ES-I3 (cell line): ENCODE data around the gene INAVA.

Experiments
- H3K36me3 ChIP-seq: 2 replicates; pipeline ENCODE4 v1.6.1; 2013; ENCODE audit warnings: mild to moderate bottlenecking, low read length, control low read depth, moderate library complexity; ENCODE audit not compliant: insufficient read depth
- H3K4me1 ChIP-seq: 2 replicates; pipeline ENCODE4 v1.6.1; 2013; ENCODE audit warnings: mild to moderate bottlenecking, control low read depth, low read length; ENCODE audit not compliant: insufficient read depth
- H3K9ac ChIP-seq: 2 replicates; pipeline ENCODE4 v1.6.1; 2013; ENCODE audit warnings: low read depth, mild to moderate bottlenecking, low read length, moderate library complexity
- H3K9me3 ChIP-seq: 2 replicates; pipeline ENCODE4 v1.6.1; 2013; ENCODE audit warnings: mild to moderate bottlenecking, low read length, moderate library complexity; ENCODE audit not compliant: control insufficient read depth, insufficient read depth

The INAVA gene

DNA sequence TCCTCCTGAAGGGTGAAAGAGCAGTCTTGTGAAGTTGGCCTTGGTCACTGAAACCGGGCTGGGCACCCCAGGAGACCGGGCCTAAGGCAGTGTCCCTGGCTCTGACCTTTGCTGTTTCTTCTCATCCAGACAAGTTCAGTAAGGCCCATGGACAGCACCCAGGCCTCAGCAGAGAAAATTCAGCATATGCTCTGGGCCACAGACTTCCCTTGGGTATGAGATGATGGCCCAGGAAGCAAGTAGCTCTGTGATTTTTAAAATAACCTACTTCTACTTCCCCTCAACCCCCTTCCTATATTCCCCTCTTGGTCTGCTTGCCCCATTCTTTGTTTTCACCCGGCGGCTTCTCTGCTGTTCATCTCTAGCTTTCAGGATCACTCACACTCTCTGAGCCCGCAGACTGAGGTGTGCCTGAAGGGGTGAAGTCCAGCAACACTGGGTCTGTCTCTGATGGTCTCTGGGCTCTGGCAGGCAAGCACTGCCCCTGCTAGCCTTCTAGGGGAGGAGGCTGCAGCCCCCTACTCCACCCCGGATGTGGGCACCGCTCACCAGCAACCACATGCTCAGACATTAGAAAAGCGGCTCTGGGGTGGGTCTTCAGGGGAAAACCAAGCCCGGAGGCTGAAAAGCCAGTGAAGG lies 24.8 kb upstream of the INAVA start:
- Histone ChIP-seq H3K9me3 (no peaks in the 10 kb centered on the region), H3K4me1 (peaks cover 7% of the 10 kb centered on the region), H3K36me3 (no peaks in the 10 kb centered on the region), H3K9ac (no peak overlapping the region)

DNA sequence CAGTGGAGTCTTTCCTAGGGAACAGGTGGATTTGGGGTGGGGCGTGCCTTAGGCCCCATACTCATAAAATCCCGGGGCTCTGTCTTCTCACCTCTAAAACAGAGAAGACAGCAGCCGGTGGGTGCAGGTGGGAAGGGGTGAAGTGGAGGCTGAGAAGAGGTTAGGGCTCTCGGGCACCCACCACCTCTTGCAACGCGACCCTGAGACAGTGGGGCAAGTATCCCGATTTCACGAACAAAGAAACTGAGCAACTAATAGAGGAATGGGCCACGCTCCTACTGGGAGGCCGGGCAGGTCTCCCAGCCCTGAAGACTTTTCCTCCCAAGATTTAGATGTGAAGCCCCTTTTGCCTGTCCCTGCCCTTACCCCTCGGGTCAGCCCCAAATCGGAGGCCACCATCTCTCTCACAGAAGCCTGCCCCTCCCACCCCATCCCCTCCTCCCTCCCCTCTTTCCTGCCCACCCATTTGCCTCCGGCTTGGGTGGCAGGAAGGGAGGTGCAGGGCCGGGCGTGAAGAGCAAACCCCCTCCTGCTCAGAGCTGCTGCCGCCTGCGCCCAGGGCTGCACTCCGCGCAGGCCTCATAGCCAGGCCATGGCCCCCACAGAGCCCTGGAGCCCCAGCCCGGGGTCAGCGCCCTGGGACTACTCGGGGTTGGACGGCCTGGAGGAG lies 22.1 kb upstream of the INAVA start, which contains the start of gene GPR25:
GPR25 (plus strand) TSS at position 536 of the 670 bp plus-strand sequence; CDS start at position 593, 57 bp downstream.
- Histone ChIP-seq H3K9me3 (no peaks in the 10 kb centered on the region), H3K9ac (no peak within 1 kb of the TSS), H3K4me1 (no peaks in the 10 kb centered on the region), H3K36me3 (no peaks in the 10 kb centered on the region)

DNA sequence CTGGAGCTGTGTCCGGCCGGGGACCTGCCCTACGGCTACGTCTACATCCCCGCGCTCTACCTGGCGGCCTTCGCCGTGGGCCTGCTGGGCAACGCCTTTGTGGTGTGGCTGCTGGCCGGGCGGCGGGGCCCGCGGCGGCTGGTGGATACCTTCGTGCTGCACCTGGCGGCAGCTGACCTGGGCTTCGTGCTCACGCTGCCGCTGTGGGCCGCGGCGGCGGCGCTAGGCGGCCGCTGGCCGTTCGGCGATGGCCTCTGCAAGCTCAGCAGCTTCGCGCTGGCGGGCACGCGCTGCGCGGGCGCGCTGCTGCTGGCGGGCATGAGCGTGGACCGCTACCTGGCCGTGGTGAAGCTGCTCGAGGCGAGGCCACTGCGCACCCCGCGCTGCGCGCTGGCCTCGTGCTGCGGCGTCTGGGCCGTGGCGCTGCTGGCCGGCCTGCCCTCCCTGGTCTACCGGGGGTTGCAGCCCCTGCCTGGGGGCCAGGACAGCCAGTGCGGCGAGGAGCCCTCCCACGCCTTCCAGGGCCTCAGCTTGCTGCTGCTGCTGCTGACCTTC lies 21.5 kb upstream of the INAVA start:
- no peaks in the 10 kb centered on the region for H3K4me1 ChIP-seq
- no peaks in the 10 kb centered on the region for H3K9me3 ChIP-seq
- H3K36me3 ChIP-seq, result no peaks in the 10 kb centered on the region
- no peak overlapping the region for H3K9ac ChIP-seq

DNA sequence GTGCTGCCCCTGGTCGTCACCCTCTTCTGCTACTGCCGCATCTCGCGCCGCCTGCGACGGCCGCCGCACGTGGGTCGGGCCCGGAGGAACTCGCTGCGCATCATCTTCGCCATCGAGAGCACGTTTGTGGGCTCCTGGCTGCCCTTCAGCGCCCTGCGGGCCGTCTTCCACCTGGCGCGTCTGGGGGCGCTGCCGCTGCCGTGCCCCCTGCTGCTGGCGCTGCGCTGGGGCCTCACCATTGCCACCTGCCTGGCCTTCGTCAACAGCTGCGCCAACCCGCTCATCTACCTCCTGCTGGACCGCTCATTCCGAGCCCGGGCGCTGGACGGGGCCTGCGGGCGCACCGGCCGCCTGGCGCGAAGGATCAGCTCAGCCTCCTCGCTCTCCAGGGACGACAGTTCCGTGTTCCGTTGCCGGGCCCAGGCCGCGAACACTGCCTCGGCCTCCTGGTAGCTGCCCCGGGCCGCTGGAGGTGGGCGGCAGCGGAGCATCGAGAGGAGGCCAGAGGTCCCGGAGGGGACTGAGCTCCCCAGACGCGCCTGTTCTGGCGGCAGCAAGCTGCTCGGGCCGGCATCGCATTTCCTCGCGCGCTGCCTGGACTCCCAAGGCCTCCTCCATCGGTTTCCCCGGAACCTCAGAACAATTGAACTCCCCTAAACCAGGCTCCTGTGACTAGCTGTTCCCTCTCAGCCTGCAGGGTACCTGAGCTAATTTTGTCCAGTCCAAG lies 20.9 kb upstream of the INAVA start:
- Histone ChIP-seq H3K36me3 (no peaks in the 10 kb centered on the region), H3K9me3 (no peaks in the 10 kb centered on the region), H3K9ac (no peak overlapping the region), H3K4me1 (no peaks in the 10 kb centered on the region)

DNA sequence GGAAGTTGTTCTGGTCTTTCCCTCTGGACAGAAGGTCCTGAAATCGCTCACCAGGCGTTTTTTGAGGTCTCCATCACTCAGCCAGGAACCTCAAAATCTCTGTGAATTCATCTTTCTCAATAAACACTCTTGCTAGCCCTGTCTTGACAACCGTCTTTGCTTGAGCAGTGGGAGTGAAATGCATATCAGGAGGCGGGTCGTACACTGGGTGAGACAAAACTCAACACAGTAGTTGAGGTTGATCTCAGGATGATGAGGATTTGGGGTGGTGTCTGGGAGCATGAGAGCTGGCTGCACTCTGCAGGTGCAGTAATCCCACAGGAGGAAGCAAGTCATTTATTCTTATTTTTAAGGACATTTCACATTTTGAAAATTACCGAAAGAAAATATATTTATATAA lies 20.0 kb upstream of the INAVA start:
- Histone ChIP-seq H3K9me3 (no peaks in the 10 kb centered on the region), H3K4me1 (no peaks in the 10 kb centered on the region), H3K36me3 (no peaks in the 10 kb centered on the region), H3K9ac (no peak overlapping the region)

DNA sequence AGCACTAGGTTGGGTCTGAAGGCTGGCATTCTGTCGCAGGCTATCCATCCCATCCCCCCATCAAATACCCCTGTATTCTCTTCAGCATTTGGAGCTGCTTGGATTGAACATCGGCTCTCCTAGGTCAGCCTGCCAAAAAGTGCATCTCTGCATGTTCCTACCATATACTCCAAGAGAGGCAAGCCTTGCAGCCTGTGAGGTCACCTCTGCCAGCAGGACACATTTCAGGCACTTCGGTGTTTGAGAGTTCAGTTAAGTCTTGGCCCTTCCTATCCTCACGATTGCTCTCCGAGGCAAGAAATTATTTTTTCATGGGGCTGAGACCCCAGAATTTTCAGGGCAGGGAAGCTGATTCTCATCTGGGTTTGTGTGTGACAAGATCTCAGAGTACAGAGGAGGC lies 19.3 kb upstream of the INAVA start:
- H3K9ac ChIP-seq, result no peak overlapping the region
- H3K36me3 ChIP-seq, result no peaks in the 10 kb centered on the region
- H3K9me3 ChIP-seq, result no peaks in the 10 kb centered on the region
- H3K4me1 ChIP-seq, result no peaks in the 10 kb centered on the region

DNA sequence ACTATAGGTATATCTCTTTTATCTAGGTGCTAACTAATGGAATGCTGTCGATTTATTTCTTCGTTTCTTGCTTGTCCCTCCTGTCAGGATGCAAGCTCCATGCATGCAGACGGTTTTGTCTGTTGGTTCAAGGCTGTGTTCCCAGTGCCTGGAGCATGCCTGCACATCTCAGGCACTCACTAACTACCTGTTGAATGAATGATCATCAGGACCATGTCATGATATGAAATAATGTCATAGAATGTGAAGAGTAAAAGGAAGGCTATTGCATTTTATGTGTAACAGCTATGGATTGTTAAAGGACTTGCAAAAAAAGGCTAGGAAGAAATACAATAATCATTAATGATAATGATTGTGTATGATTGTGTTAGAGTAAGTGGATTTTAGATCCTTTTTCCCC lies 17.7 kb upstream of the INAVA start:
- Histone ChIP-seq H3K9ac (no peak overlapping the region), H3K9me3 (no peaks in the 10 kb centered on the region), H3K4me1 (no peaks in the 10 kb centered on the region), H3K36me3 (no peaks in the 10 kb centered on the region)

DNA sequence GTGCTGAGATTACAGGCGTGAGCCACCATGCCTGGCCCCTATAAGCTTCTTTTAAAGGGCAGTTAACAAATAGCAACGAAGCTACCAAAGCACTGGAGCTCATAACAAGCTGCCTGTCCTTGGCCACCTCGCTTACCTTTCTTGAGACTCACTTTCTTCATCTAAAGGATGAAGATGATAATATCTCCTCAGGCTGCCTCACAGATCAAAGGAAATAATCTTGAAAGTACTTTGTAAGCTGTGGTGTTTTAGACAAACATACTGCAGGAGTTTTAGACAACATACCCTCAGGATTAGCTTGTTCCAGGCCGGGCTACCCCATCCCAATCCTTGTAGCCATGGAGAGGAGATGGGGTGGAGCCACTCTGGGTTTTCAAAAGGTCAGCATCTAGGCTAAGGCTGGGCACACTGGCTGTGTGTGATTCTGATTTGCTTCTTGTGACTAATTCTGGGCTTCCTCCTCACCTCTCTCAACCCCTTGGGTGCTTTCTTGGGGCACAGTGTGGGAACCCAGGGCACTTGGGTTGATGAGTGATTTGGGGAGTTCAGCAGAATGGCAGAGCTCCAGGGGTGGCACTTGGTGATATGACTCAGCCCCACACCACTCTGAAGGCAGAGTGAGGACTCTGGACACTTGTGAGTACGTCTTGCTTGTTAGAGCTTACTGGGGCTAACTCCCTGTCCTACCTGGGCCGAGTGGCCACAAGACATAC lies 16.7 kb upstream of the INAVA start:
- no peak overlapping the region for H3K9ac ChIP-seq
- H3K36me3 ChIP-seq, result no peaks in the 10 kb centered on the region
- H3K9me3 ChIP-seq, result no peaks in the 10 kb centered on the region
- H3K4me1 ChIP-seq, result 0 out of 2 replicates have a peak, but pooled peaks cover 2% of the 10 kb centered on the region

DNA sequence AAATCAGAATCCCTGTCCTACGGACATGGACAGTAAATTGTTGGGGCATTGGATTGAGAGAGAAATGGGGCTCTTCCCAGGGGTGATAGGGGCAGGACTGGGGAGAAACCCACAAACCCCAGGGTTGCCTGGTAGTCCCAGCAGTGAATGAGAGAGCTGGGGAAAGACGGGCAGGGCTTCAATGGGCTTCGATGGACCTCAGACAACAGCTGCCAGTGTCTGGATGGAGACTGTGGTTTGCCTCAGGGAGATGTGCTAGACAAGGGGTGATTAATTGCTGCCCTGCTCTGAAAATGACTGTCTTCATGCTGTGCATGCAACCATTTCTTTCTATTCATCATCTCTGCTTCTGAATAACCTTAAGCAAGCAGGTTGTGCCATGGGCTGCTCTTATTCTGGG lies 14.5 kb upstream of the INAVA start:
- no peaks in the 10 kb centered on the region for H3K36me3 ChIP-seq
- 0 out of 2 replicates have a peak, but pooled peaks cover 3% of the 10 kb centered on the region for H3K4me1 ChIP-seq
- no peaks in the 10 kb centered on the region for H3K9me3 ChIP-seq
- H3K9ac ChIP-seq, result no peak overlapping the region

DNA sequence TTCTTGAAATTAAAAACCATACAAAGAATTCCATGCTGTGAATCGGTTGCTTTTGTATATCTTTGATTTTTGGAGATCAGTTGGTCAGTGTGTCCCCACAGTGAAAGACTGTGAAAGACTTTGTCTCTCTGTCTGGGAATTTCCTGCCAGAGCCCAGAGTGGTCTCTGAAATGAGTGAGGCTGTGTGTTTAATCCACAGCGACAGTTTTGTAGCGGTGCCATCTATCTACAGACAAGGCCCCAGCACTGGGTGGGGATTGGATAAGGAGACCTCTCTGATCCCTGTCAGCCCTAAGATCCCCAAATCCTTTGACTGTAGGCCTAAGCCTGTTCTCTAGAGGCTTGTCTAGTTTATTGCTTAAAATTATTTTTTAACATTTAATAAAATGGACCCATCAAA lies 11.6 kb upstream of the INAVA start:
- H3K9ac ChIP-seq, result no peak overlapping the region
- no peaks in the 10 kb centered on the region for H3K9me3 ChIP-seq
- H3K36me3 ChIP-seq, result no peaks in the 10 kb centered on the region
- H3K4me1 ChIP-seq, result peaks cover 15% of the 10 kb centered on the region

DNA sequence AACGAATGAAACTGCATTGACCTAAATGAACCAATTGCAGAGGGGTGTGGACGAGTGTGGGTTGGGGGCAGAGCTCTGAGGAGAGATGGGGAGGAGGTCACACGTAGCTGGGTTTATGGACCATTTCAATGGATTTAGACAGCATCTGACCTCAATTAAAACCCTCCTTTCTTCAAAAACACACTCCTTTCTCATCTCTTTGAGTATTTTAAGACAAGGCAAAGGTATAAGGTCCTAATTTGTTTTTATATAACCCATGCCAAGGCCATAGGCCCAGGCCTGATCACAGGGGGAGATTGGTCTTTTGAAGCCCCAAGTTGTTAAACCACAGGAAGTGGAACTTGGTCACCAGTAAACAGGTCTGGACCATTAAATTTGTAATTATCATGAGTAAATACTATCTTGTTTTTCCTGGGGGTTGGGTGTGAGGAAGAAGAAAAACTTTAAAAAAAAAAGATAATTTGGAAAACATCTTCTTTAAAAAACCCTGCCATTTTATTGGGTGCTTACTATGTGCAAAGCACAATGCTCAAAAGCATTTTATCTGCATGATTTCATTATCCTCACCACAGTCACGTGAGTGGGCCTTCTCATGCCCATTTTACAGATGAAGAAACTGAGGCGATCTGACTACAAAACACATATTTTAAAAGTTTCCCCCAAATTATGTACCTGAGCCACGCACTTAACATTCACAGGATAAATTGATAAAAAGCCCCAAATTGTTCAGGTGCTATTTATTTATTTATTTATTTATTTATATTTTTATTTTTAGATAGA lies 8.9 kb upstream of the INAVA start:
- no peak overlapping the region for H3K9ac ChIP-seq
- H3K9me3 ChIP-seq, result no peaks in the 10 kb centered on the region
- no peaks in the 10 kb centered on the region for H3K36me3 ChIP-seq
- H3K4me1 ChIP-seq, result peaks cover 21% of the 10 kb centered on the region

DNA sequence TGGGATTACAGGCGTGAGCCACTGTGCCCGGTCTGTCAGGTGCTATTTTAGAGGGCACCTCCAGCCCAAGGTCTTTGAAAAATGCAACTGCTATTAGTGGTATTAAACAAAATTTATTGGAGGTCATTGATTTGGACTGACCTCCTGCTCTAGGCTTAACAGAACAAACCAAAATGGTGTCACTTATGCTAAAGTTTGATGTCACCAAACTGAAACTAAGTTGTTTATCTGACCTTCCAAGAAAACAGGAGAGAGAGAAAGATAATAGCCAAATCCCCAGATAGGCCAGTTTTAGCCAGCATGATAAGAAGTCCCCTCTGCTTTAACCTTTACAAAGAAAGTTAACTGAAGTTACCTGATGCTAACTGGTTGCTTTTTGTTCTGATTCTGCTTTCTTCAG lies 8.1 kb upstream of the INAVA start:
- Histone ChIP-seq H3K9ac (no peak overlapping the region), H3K9me3 (no peaks in the 10 kb centered on the region), H3K4me1 (peaks cover 21% of the 10 kb centered on the region), H3K36me3 (no peaks in the 10 kb centered on the region)

DNA sequence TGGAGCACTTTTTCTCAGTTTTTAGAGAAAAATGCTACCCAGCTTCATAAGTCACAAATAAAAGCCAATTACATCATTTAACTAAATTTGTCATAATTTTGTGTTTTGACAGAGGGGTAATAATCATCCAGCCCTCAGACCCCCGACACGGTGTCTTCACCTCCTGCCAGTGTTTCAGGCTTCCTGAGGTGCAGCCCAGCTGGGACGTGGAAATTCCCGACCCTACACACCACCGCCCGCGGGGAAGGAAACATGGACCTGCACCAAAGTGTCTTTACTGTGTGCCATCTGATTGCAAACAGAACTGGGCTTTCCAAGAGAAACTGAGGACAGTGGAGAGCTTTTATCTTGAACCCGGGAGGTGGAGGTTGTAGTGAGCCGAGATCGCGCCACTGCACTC lies 7.7 kb upstream of the INAVA start:
- H3K9ac ChIP-seq, result no peak overlapping the region
- no peaks in the 10 kb centered on the region for H3K36me3 ChIP-seq
- H3K9me3 ChIP-seq, result no peaks in the 10 kb centered on the region
- peaks cover 21% of the 10 kb centered on the region for H3K4me1 ChIP-seq
